ENCODE data around the gene BRCA2. TPM values are rescaled to one million over a fixed set of nuclear protein-coding genes. Genes with fewer than 3 reads are reported as not detected.

The BRCA2 gene
- total RNA-seq, 4 donors from 2014 or later, result 0.19 to 1.0 (median 0.72) TPM

DNA sequence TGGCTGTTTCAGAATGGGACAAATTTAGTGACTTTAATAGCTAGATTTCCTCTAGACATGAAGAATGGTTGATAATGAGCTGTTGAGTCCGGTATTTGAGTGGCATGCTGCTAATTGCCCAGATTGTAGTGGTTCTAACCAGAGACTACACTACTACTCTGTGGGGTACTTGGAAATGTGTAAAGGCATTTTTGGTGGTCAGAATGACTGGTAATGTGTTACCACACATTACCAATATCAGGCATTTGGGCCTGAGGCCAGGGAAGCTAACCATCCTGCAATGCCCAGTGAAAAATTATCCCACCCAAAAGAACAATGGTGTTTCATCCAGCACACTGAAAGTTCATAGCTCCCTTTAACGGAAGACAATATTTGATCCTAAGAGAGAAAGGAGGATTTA is 130.2 kb downstream of the BRCA2 start:
- Histone ChIP-seq H3K27ac (no peak overlapping the region), H3K4me3 (no peak overlapping the region), H3K9me3 (no peaks in the 10 kb centered on the region), H3K4me1 (no peaks in the 10 kb centered on the region), H3K27me3 (no peaks in the 10 kb centered on the region), H3K36me3 (peaks cover 0 to 23% of the 10 kb centered on the region in 2 donors)
- TF ChIP-seq, protein P1, sequence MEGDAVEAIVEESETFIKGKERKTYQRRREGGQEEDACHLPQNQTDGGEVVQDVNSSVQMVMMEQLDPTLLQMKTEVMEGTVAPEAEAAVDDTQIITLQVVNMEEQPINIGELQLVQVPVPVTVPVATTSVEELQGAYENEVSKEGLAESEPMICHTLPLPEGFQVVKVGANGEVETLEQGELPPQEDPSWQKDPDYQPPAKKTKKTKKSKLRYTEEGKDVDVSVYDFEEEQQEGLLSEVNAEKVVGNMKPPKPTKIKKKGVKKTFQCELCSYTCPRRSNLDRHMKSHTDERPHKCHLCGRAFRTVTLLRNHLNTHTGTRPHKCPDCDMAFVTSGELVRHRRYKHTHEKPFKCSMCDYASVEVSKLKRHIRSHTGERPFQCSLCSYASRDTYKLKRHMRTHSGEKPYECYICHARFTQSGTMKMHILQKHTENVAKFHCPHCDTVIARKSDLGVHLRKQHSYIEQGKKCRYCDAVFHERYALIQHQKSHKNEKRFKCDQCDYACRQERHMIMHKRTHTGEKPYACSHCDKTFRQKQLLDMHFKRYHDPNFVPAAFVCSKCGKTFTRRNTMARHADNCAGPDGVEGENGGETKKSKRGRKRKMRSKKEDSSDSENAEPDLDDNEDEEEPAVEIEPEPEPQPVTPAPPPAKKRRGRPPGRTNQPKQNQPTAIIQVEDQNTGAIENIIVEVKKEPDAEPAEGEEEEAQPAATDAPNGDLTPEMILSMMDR (IDR thresholded peaks at IDR 0.05), result no peak
- TF ChIP-seq POLR2A (IDR thresholded peaks at IDR 0.05), result no peak
- no peak for TF ChIP-seq EP300 (IDR thresholded peaks at IDR 0.05)
- TF ChIP-seq POLR2AphosphoS5 (IDR thresholded peaks at IDR 0.05), result no peak
- no peak for ATAC-seq
- WGBS, 2 donors (ENCODE audit: low coverage in 1 of 2), result 88 to 95% methylated on average over 1 to 2 of the region's 2 CpGs

DNA sequence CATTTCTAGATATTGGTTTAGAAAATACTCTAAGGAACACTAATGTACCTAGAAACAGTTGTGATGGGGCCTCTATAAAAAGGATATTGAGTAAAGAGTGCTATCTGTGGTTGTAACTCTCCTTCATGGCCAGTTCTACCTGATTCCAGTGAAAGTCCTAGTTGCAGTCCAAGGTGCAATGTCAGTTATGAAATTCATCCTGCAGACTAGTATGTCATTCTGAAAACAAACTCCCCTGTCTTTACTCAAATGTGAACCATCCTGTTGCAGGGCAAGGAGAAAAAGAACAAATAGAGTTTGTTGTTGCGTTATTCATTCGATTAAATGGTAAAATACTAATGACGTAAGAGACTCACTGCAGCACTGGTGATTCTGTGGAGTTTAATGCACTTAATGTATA is 130.9 kb downstream of the BRCA2 start:
- TF ChIP-seq POLR2A (IDR thresholded peaks at IDR 0.05), result no peak
- TF ChIP-seq, protein P1 (IDR thresholded peaks at IDR 0.05), result no peak
- TF ChIP-seq POLR2AphosphoS5 (IDR thresholded peaks at IDR 0.05), result no peak
- no peak for TF ChIP-seq EP300 (IDR thresholded peaks at IDR 0.05)
- WGBS, 2 donors (ENCODE audit: low coverage in 1 of 2), result 91 to 96% methylated on average over 3 of the region's 3 CpGs
- ATAC-seq, result no peak
- no peaks in the 10 kb centered on the region for H3K9me3 ChIP-seq
- no peaks in the 10 kb centered on the region for H3K27me3 ChIP-seq
- H3K36me3 ChIP-seq, result peaks cover 0 to 29% of the 10 kb centered on the region in 2 donors
- H3K4me1 ChIP-seq, result no peaks in the 10 kb centered on the region
- H3K4me3 ChIP-seq, result no peak overlapping the region
- no peak overlapping the region for H3K27ac ChIP-seq

DNA sequence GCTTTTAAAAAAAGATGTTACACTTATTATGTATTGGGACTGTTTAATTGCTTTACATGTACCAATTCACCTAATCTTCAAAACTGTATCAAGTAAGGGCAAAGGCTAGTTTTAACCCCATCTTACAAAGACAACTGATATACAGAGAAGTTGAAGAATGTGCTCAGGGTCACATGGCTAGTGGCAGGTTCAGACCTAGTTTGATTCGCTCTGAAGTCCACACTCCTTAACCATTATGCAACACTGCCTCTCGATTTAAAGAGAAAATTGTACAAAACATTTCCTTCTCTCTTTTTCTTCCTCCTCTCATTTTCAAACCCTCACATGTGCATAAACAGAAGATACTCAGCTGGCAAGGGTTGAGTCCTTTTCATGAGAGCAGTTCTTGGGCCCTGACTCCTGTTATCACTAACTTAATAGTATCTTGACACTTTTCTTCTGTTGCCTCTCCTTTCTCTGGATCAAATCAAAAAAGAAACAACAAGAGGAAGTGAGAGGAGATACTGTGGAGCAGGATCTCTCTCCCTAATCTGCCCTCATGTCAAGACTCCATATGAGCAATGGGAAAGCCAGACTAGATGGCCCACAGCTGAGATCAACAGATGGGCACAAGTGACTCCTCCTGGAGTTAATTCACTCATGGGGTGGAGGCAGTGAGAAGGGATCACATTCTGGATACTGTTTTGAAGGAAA is 131.6 kb downstream of the BRCA2 start:
- no peak overlapping the region for H3K27ac ChIP-seq
- ATAC-seq, result no peak
- peaks cover 0 to 33% of the 10 kb centered on the region in 2 donors for H3K36me3 ChIP-seq
- no peaks in the 10 kb centered on the region for H3K27me3 ChIP-seq
- H3K9me3 ChIP-seq, result peaks cover 0 to 6% (median 0%) of the 10 kb centered on the region in 3 donors
- no peaks in the 10 kb centered on the region for H3K4me1 ChIP-seq
- H3K4me3 ChIP-seq, result no peak overlapping the region
- 76 to 81% methylated on average over 2 of the region's 2 CpGs for whole genome bisulfite sequencing, 2 donors (ENCODE audit: low coverage in 1 of 2)
- TF ChIP-seq POLR2A (IDR thresholded peaks at IDR 0.05), result no peak
- no peak for TF ChIP-seq POLR2AphosphoS5 (IDR thresholded peaks at IDR 0.05)
- TF ChIP-seq, protein P1 (IDR thresholded peaks at IDR 0.05), result no peak
- TF ChIP-seq EP300 (IDR thresholded peaks at IDR 0.05), result no peak

DNA sequence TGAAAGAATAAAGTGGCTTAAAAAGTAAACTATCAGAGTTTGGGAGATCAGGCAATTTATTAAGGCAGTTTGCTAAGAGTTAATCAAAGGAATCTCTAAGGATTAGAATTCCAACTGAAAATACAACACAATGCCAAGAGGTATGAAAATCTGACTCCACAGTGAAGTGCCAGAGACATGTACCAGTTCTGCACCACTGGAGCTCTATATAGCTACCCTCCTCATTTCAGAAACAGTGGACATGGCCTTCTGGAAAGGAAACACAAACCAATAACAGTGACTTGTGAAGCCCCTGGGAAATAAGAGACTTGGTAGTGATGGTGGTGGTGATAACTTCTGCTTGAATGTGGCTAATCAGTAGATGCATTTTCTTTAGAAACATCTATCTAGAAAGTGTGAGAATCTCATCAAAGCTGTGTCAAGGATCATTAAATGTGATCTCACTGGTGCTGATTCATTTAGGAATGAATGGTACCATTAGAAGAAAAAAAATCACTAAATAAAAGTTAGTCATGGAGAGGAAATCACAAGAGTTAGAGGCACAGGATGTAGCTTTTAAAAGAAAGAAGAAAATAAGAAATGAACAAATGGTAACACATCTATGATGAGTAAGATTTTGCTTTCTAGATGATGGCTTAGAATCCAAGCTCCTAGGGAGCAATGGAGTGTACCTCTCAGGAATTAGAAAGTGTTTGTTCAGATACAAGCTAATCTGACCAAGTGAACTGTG is 132.8 kb downstream of the BRCA2 start:
- Histone ChIP-seq H3K27me3 (no peaks in the 10 kb centered on the region), H3K36me3 (peaks cover 0 to 34% of the 10 kb centered on the region in 2 donors), H3K27ac (no peak overlapping the region), H3K9me3 (peaks cover 0 to 9% (median 0%) of the 10 kb centered on the region in 3 donors), H3K4me3 (no peak overlapping the region), H3K4me1 (no peaks in the 10 kb centered on the region)
- no peak for ATAC-seq
- TF ChIP-seq POLR2AphosphoS5 (IDR thresholded peaks at IDR 0.05), result no peak
- TF ChIP-seq, protein P1 (IDR thresholded peaks at IDR 0.05), result no peak
- no peak for TF ChIP-seq POLR2A (IDR thresholded peaks at IDR 0.05)
- TF ChIP-seq EP300 (IDR thresholded peaks at IDR 0.05), result no peak

All from gastroesophageal sphincter (tissue), 4 donors.